NCI-H82 (cell line): ENCODE data around the gene F13A1.
"Not testable (repeated sequence)": the region's sequence is repeated elsewhere in the genome, so short reads cannot be mapped to it uniquely, and the experiment has no call there.

Source experiments
- DNase-seq: peaks from one replicate; lab custom pipeline; 2025; lab: John Stamatoyannopoulos, UW

F13A1 gene

DNA sequence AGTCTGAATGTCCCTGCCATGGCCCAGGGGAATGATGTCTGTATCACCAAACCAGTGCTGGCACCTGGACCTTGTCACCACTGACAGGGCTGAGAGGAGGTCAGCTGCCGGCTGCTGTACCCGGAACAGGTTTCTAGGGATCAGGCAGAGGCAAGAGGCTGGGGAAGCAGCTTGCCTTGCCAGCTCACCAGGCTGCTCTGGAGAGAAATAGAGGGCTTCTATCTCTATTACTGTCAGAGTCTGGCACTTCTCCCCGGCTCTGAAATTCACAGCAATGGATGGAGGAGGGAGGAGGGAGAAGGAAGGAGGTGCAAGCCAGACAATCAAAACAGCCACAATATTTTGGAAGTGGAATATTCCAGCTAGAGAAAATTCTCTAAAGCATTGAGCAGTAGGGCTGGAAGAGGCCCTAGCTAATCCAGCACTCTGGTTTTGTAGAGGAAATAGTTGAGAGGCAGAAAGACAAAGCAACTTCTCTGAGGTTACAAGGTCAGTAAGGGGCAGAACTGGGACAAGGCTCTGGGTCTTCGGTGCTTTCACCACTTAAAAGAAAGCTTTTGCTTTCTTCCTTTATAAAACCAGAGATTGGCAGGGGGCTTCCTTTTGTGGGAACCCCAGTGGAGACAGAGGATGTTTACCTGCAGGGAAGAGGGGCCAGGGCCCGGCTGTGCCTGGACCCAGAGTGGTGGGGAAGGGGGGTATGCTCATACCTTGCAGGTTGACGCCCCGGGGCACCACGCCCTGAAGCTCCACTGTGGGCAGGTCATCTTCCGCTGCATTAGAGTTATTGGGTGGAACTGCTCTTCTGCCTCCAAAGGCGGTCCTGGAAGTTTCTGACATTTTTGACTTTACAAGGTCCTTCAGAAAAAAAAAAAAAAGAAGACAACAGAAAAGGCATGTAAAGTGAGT is 2.4 kb downstream of the F13A1 start:
- no peak for DNase-seq

DNA sequence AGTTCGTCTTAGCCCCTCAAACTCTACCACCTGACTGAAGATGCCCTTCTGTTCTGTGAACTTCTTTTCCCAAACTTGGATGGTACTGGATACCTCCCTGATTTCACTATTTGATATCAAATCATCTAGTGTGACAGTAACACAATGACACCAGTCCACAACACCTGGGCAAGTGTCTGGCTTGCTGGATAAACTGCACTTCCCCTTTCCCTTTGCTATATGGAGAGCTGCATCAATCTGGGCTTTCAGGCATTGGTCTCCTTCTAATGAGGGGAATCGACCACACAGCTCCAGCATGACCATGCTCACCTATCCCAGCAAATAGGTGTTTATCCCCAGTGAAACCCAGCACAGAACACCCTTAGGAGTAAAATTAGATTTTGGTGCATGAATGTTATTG is 3.1 kb downstream of the F13A1 start:
- no peak for DNase-seq

DNA sequence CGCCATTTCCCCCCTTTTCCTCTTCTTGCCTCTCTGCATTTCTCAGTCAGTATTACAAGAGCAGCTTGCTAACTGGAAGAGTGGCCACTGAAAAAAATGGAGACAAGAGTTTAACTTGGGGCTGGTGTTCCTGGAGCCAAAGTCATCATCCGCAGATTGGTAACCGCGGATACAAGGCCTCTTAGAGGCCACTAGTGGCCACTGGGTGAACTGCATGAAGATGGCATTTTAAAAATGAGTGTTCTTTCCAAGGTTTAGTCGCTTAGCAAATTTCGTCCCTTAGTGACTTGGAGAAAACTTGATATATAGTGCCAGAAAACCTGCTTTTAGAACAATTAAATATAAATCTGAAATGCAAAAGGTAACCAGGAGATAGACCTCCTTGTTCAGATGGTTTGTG is 4.8 kb downstream of the F13A1 start:
- DNase-seq, result peak; percentile 75

DNA sequence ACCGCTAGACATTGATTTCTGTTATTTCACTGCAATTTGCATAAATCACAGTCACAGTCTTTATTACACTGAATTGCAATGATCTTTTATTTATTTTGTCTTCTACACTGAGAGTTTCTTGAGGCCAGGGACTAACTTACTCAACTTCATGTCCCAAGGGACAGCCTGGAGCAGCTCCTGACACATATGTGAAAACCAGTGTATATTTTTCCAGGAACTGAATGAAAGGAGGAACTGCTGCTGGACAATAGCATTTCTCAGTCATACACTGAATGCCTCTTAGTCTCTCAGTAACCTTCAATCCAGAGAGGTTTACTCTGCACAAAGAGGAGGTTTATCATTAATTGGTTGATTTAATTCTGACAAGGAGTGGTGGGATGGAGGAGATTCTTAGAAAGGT is 5.9 kb downstream of the F13A1 start:
- no peak for DNase-seq

DNA sequence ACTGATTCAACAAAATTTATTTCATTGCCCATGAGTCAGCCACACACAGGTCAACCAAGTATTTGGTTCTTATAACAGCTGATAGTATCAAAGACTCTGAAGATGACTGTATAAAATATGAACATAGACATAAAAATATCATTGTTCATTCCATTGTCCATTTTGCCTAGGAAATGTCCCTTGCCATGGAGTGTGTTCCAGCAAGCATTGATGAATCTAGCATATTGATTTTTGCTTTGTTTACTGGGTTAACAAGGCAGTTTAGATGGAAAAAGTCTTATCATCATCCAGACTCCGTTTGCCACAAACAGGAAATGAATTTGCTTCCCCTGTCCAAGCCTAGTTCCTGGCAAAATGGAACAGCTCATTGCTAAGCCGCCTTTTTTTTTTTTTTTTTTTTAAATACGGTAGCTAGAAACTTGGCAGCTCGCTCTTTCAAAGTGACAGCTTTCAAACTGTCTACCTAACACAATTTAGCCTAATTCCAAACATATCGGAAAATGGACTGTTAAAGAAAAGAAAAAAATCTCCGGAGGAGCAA is 7.5 kb downstream of the F13A1 start:
- no peak for DNase-seq

DNA sequence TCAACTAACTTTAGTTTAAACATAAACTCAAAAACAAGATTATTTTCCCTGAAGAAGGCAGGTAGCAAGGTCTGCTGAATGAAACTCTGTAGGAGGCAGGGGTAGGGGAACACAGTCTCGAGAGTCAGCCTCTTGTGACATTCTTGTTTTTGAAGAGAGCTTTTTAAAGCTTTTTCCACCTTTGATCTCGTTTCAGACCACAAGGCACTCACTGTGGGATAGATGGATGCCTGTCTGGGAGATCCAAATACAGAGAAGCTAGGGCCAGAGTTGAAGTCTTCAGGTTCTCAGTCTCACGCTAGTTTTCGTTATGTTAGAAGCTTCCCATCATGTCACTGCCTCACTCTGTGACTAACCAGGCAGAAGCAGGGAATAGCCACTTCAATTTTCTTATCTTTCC is 14.9 kb downstream of the F13A1 start:
- DNase-seq, result no peak

DNA sequence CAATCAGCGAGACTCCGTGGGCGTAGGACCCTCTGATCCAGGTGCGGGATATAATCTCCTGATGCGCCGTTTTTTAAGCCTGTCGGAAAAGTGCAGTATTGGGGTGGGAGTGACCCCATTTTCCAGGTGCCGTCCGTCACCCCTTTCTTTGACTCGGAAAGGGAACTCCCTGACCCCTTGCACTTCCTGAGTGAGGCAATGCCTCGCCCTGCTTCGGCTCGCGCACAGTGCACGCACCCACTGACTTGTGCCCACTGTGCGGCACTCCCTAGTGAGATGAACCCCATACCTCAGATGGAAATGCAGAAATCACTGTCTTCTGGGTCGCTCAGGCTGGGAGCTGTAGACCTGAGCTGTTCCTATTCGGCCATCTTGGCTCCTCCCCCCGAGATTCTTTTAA is 20.1 kb downstream of the F13A1 start:
- not testable (repeated sequence) for DNase-seq

DNA sequence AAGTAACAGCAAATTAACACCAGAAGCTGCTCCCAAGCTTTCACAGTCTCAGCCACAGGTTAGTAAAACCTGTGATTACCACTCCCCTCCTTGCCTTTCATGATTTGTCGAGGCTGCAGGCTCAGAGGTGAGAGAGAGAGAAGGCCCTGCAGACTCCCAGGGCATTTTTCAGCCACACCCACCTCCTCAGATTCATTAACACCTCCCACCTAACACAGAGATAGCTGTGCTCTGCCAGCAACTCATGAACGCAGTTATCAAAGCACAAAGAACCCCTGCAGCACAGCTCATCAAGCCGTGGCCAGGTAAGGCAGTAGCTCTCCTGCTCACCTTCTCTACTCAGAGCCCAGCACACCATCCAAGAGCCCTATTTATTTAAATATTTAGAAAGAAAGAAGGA is 27.1 kb downstream of the F13A1 start:
- DNase-seq, result no peak

DNA sequence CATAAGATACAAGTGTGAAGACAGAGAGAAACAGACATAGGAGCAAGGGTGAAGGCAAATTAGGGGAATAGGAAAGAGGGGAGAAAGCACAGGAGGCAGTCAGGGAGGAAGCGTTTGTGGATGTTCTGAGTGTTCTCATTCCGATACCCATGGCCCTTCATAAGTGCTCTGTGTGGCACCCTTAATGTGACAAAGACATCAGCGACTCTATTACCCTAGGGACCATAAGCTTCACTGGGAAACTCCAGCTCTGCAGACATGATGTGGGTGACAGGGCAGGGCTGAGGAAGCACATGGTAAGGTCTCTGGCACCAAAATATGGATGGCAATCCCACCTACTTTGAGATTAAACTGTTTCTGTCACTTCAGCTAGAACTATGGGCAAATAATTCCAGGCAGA is 33.0 kb downstream of the F13A1 start:
- DNase-seq, result no peak

DNA sequence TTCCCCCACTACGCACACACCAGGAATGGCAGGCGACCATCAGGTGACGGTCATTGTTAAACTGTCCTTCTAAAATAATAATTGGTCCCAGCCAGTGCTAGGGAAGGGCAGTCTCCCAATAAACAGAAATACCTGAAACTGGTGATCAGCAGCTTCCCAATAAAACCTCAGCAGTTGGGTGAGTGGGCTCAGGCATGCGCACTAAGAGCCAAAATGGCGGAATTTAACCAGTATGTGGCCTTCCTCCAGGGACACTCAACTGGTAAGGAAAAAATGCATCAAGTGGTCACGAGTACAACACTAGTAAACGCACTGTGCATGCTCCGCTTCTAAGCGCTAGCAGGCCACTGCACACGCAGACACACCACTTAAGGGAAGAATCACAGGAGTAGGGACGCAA is 34.8 kb downstream of the F13A1 start:
- DNase-seq, result no peak

DNA sequence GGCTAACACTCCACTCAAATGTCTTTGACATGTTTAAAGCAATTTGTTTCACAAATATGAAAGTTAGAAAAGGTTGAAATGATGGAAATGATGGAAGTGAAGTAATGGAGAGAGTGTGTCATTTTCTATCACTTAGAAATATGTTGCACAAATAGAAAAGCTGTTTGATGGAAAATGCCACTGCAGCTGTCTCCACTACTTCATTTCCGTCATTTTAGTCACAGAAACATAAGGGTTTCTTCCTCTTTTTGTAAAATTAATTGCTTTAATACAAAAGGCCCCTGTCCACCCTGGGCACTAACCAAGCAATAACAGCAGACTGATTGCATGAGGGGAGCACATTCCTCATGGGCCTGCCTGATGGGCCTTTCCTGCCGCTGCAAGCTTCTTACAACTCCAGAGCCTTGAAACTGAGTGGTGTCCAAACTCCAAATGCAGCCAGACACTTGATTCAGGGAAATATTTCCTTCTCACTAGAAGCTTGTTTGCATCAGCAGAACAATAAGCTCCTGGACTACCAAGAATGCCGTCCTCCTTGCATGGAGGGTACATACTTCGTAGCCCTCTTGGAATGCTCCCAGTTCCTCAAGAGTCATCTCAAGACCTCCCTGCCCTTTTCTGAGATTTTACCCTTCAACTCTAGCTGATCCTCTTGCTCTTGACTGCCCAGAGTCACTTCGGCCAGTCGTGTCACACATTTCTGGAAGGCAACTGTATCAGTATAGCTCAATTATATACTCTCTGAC is 36.1 kb downstream of the F13A1 start:
- no peak for DNase-seq

DNA sequence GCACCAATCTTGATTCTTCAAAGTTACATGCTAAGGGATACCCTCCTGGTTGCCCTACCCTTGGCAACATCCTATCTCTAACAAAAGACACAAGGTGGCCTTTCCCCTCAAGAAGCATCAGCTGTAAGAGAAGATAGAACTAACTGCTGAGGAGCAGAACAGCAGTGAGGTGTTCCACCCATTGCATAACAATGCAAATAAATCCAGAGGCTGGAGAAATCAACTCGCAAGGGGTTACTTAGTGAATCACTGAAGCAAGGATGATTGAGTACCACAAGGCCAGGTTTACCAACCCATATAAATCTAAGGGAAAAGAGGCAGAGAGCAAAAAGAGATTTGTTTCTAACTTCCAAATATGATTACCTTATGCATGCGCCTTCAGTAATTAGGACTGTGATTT is 36.7 kb downstream of the F13A1 start:
- DNase-seq, result no peak

DNA sequence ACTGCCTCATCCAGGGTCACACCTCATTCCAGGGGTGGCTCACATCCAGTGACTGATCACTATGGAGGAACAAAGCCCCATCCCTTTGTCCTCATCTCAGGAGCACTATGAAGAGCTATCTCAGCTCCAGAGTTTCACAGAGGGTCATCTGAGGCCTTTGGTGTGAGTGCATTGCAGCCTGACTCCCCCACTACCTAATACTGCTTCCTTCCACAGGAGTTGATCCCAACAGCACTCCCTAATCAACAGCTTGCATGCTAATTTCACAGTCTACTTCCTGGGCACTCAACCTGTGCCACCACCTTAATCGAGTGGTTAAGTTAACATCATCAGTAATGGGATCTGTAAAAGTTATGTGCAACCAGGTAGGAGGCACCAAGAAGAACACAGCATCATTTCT is 37.7 kb downstream of the F13A1 start:
- DNase-seq, result no peak

DNA sequence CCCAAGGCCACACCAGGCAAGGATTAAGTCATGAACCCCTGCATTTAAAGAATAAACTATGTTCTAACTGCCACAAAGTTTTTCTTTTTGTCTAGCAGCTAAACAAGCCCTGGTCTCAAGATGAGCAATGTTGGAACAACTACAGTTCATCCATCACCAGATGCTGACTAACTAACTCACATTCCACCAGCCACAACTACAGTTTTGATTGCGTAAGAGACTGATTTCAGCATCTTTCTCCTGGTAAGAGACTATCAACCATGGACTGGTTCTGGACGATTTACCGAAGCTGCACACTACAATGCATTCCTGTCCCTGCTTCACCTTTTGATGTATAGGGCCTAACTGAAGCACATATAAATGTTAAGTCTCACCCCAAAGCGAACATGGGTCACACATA is 43.0 kb downstream of the F13A1 start:
- DNase-seq, result no peak

DNA sequence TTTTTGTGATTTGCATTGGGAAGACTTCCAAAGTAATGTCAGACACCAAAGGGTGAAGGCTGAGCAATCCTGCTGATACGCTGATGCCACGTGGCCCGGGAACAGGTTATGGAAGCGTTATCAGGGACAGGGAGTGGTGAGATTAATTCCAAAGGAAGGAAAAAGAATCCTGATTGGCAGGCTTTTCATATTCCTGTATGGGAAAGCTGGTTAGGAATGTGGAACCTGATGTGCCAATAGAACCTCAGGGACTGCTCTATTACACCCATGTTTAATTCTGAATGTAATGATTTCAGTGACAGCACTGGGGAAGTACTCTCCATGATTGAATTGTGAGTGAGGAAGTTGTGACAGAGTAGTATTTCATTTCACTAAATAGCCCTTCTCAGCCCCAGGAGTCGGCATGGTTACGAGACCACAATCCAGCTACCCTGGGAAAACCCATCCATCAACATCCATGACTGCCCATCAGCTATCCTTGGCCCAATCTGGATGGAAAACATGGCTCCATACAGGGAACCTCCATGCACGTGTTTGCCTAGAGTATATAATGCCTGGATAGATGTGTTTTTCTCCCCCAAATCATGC is 49.4 kb downstream of the F13A1 start:
- DNase-seq, result no peak

DNA sequence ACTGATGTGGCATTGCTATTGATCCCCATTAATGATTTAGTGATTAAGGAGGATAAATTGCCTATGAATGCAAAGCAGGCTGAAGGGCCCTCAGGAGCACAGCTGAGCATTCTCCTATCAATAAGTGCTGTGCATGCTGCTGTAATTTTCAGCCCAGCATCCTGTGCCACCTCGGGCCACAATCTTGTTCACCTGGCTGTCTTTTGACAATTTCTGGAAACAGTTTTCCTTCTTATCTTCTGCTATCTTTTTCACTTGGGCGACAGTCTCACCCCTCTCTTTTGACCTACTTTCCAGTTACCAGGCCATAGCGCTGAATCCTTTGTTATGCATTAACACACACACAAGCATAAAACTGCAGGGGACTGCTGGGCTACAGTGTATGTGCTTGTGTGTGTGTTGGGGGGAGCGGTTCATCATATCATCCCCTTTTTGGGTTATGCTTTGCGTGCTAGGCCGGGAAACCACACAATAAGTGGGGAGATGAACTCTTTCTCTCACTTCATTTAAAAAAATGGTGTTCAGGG is 60.2 kb downstream of the F13A1 start:
- no peak for DNase-seq

DNA sequence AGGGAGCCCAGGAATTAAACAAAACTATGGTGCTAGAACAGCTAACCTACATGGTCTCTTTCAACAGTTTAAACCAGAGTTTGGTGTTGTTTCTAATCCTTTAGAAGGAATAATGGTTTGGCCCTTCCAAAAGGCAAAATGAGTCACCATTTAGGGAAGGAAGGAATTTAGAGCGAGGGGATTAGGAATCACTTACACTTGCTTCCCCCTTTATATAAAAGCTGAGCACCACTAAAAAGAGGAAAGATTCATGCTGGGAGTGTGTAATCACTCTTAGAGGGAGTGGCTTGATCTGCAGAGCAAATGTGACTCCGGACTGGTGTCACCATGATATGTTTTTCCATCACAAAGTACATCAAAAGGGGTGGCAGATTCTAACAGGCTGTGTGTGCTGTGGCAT is 63.6 kb downstream of the F13A1 start:
- DNase-seq, result no peak

DNA sequence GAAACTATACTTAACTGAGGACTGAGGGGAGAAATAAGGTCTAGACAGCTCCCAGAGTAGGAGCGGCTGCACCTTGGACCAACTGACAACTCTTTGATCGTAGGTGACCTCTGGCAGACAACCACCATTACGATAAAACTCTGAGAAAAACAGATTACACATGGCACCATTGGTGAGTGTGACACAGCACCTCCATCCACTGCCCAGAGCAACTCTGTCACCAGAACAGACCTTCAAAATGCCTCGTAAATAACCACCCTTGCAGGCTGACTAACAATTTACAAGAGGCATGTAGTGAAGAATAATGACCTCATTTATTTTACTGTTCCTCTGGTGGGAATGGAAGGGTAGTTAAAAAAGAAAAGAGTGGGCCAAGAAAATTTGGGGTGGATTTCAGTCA is 64.2 kb downstream of the F13A1 start:
- DNase-seq, result no peak

DNA sequence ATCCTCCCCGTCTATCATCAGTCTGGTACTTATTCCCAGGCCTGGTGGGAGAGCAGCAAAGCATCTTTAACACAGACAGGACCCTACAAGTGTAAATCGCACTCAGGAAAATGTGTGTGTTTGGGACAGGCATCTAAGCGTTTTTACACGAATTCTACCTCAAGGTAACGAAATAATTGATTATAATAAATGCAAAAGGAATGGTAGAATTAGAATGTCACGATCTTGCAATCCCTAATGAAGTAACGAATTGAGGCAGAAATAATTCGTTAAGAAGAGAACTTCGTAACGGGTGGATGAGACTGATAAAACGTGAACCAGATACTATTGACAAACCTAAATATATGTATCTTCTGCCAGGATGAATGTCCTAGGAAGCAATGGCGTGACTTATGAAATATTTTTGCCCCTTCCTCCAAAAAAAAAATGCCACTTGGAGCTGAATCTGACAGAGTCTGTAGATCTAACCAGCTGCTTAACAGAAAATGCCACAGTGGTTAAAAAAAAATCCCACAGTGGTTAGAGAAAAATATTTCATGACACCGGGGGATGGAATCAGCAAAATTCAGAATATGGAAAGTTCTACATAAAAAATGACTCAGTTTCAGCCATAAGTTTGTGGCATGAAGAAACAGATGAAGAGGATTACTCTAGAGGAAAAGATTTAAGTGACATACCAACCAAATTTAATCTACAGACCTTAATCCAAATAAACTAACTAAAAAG is 68.7 kb downstream of the F13A1 start:
- no peak for DNase-seq

DNA sequence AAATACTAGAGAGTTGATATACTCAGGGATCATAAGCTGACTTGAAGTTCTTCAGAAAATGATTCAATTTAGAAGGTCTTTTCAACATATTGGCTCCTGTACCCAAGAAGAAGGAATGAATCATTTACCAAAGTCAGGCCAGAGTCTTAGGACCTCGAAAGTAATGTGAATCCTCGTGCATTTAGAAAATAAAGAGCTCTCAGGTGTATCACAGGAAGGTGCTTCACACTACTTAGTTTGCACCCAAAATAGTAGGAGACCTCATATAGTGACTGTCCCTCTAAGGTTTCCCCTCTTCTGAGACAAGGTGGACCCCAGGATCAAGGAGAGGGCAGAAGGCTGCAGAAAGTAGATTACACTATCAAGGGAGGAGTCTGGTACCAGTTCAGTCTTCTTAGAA is 71.8 kb downstream of the F13A1 start:
- no peak for DNase-seq

DNA sequence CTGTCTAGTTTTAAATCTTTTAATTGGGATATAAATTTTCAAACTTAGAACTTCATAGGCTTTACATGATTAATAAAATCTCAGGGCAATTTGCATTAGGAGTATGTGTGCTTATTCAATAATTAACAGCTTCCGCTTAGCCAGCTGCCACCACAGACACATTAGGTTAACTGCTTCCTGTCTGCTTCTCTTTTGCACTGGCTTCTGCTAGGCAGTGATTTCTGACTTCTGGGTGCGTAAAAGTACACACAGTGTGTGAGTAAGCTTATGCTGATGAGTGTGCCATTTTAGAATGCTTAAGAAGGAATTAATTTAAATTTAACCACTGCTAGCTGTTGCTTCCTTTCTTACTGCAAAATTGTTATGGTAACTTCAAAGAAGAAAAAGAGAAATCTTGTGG is 73.9 kb downstream of the F13A1 start:
- DNase-seq, result peak; percentile 57

DNA sequence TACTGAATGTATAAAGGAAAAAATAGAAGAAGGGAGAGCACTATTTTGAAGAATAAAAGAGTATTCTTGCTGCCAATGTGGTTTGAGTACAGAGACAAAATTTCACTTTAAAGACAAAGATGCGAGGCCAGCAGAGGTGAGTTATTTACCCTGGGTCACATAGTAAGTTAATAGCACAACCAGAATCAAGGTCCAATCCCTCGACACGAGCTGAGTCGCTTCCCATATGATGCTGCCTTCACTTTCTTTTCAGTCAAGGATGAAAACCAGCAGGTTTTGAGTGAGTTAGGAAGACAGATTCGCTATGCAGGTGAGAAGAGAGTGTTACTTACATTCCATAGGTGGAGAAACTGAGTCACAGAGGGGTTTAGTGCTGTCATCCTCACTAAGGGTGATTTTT is 75.8 kb downstream of the F13A1 start:
- DNase-seq, result no peak
